ENCODE measurements around the gene PHGDH. TPM values are rescaled to one million over a fixed set of nuclear protein-coding genes. Genes with fewer than 3 reads are reported as not detected.

Gene PHGDH
- total and polyA plus RNA-seq, 9 of the 15 experiments (the other 6 are each of a cell fraction or from before 2014, with no cell fraction given): 6.7 to 84.2 (median 36.2) TPM

- TF ChIP-seq, protein P1, sequence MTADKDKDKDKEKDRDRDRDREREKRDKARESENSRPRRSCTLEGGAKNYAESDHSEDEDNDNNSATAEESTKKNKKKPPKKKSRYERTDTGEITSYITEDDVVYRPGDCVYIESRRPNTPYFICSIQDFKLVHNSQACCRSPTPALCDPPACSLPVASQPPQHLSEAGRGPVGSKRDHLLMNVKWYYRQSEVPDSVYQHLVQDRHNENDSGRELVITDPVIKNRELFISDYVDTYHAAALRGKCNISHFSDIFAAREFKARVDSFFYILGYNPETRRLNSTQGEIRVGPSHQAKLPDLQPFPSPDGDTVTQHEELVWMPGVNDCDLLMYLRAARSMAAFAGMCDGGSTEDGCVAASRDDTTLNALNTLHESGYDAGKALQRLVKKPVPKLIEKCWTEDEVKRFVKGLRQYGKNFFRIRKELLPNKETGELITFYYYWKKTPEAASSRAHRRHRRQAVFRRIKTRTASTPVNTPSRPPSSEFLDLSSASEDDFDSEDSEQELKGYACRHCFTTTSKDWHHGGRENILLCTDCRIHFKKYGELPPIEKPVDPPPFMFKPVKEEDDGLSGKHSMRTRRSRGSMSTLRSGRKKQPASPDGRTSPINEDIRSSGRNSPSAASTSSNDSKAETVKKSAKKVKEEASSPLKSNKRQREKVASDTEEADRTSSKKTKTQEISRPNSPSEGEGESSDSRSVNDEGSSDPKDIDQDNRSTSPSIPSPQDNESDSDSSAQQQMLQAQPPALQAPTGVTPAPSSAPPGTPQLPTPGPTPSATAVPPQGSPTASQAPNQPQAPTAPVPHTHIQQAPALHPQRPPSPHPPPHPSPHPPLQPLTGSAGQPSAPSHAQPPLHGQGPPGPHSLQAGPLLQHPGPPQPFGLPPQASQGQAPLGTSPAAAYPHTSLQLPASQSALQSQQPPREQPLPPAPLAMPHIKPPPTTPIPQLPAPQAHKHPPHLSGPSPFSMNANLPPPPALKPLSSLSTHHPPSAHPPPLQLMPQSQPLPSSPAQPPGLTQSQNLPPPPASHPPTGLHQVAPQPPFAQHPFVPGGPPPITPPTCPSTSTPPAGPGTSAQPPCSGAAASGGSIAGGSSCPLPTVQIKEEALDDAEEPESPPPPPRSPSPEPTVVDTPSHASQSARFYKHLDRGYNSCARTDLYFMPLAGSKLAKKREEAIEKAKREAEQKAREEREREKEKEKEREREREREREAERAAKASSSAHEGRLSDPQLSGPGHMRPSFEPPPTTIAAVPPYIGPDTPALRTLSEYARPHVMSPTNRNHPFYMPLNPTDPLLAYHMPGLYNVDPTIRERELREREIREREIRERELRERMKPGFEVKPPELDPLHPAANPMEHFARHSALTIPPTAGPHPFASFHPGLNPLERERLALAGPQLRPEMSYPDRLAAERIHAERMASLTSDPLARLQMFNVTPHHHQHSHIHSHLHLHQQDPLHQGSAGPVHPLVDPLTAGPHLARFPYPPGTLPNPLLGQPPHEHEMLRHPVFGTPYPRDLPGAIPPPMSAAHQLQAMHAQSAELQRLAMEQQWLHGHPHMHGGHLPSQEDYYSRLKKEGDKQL (CRISPR knock-in tag; IDR thresholded peaks at IDR 0.05; ENCODE audit: borderline replicate concordance): no peak
- no peak for TF ChIP-seq ETV6 (IDR thresholded peaks at IDR 0.05; ENCODE audit: borderline replicate concordance in 1 of 2, low read depth in 2 of 2, low read length in 1 of 2)
- TF ChIP-seq ETV6 (CRISPR knock-in tag; IDR thresholded peaks at IDR 0.05; ENCODE audit: borderline replicate concordance): no peak
- TF ChIP-seq ZEB2 (IDR thresholded peaks at IDR 0.05): 0 out of 2 replicates have a peak, but pooled peaks have one; percentile 14
- no peak for TF ChIP-seq ZNF696 (CRISPR knock-in tag; conservative IDR thresholded peaks at IDR 0.05)
These were observed at the start of gene PHGDH (continued) for GRCh38 chr1:119711804-119712341.

Data from K562 (cell line).